GM12878 (cell line): Measurements from ENCODE around the gene COTL1. TPM values are rescaled to one million over a fixed set of nuclear protein-coding genes. Genes with fewer than 3 reads are reported as not detected.

Experiments used
- ATF2 ChIP-seq: IDR thresholded peaks from 2 replicates; pipeline ENCODE4 v1.6.1; 2012; ENCODE audit warnings: low read length, inconsistent platforms
- CEBPZ ChIP-seq: fragments of 150-350 bp; IDR thresholded peaks from 2 replicates; pipeline ENCODE4 v1.6.1; 2016; ENCODE audit warnings: low read depth, low read length
- CREB1 ChIP-seq: IDR thresholded peaks from 2 replicates; pipeline ENCODE4 v1.6.1; 2012; ENCODE audit warnings: low read depth, mild to moderate bottlenecking, inconsistent platforms
- HSF1 ChIP-seq: fragments of 150-350 bp; IDR thresholded peaks from 2 replicates; pipeline ENCODE4 v1.6.1; 2014; ENCODE audit warnings: mild to moderate bottlenecking, low read depth, low read length
- KLF5 ChIP-seq: fragments of 450-650 bp; IDR thresholded peaks from 2 replicates; pipeline ENCODE4 v1.6.1; 2014; ENCODE audit warnings: mild to moderate bottlenecking; ENCODE audit not compliant: partially characterized antibody
- PML ChIP-seq: IDR thresholded peaks from 2 replicates; pipeline ENCODE4 v1.6.1; 2012; ENCODE audit warnings: low read length, inconsistent platforms
- YY1 ChIP-seq: IDR thresholded peaks from 2 replicates; pipeline ENCODE4 v1.6.1; 2011; ENCODE audit warnings: low read depth, mild to moderate bottlenecking, low read length
- ZBTB11 ChIP-seq: fragments of 450-650 bp; formaldehyde crosslinking; IDR thresholded peaks from 2 replicates; pipeline ENCODE4 v1.5.0; 2022; ENCODE audit warnings: mild to moderate bottlenecking, missing genetic modification characterization
- ZNF24 ChIP-seq: fragments of 450-650 bp; IDR thresholded peaks from 2 replicates; pipeline ENCODE4 v1.6.1; 2017; ENCODE audit warnings: antibody characterized with exemption, mild to moderate bottlenecking
- polyA plus RNA-seq, 11 experiments: library from polyadenylated mRNA; depleted of rRNA in 4 of 11; unstranded in 6 of 11; stranded (reverse) in 5 of 11; fragments of >200 nt; fragmentation: Nextera tagmentation in 4 of 11; fragmentation: Illumina TruSeq in 1 of 11; extraction: Ambion mirVana in 4 of 11; extraction: Trizol in 1 of 11; gene quantifications; 1 replicate in 1 of 11; 2 replicates in 10 of 11; pipeline versions ENCODE4 v1.2.1 to v1.2.3, GENCODE V29; 2011 to 2016; ENCODE audit warnings: inconsistent platforms in 2 of 11, missing spikeins in 2 of 11, low read depth in 1 of 11
- total RNA-seq, 4 experiments: library from RNA; depleted of rRNA in 3 of 4; stranded (reverse); fragments of >200 nt in 3 of 4; fragmentation: Illumina TruSeq in 1 of 4; extraction: Trizol in 1 of 4; gene quantifications; 2 replicates each; pipeline versions ENCODE4 v1.2.1 to v1.2.3, GENCODE V29; 2013 to 2021
- TF ChIP-seq, protein P1 (sequence below): fragments of 450-650 bp; IDR thresholded peaks from 2 replicates; pipeline ENCODE4 v1.6.1; 2017; ENCODE audit warnings: low read depth, mild to moderate bottlenecking, moderate library complexity
- TF ChIP-seq, protein P2 (sequence below): fragments of 450-650 bp; formaldehyde crosslinking; IDR thresholded peaks from 2 replicates; pipeline ENCODE4 v1.4.0; 2022; ENCODE audit warnings: mild to moderate bottlenecking, moderate library complexity

The COTL1 gene
- total and polyA plus RNA-seq, 10 of the 15 experiments (the other 5 are each of a cell fraction or from before 2014, with no cell fraction given), result 140 to 894 (median 330) TPM

- TF ChIP-seq HSF1 (no peak), PML (no peak), ATF2 (no peak), CEBPZ (no peak), YY1 (peak; percentile 93), ZNF24 (no peak), ZBTB11 (CRISPR knock-in tag) (no peak), CREB1 (no peak), KLF5 (no peak)
- TF ChIP-seq, protein P1, sequence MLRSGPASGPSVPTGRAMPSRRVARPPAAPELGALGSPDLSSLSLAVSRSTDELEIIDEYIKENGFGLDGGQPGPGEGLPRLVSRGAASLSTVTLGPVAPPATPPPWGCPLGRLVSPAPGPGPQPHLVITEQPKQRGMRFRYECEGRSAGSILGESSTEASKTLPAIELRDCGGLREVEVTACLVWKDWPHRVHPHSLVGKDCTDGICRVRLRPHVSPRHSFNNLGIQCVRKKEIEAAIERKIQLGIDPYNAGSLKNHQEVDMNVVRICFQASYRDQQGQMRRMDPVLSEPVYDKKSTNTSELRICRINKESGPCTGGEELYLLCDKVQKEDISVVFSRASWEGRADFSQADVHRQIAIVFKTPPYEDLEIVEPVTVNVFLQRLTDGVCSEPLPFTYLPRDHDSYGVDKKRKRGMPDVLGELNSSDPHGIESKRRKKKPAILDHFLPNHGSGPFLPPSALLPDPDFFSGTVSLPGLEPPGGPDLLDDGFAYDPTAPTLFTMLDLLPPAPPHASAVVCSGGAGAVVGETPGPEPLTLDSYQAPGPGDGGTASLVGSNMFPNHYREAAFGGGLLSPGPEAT, result no peak
- TF ChIP-seq, protein P2, sequence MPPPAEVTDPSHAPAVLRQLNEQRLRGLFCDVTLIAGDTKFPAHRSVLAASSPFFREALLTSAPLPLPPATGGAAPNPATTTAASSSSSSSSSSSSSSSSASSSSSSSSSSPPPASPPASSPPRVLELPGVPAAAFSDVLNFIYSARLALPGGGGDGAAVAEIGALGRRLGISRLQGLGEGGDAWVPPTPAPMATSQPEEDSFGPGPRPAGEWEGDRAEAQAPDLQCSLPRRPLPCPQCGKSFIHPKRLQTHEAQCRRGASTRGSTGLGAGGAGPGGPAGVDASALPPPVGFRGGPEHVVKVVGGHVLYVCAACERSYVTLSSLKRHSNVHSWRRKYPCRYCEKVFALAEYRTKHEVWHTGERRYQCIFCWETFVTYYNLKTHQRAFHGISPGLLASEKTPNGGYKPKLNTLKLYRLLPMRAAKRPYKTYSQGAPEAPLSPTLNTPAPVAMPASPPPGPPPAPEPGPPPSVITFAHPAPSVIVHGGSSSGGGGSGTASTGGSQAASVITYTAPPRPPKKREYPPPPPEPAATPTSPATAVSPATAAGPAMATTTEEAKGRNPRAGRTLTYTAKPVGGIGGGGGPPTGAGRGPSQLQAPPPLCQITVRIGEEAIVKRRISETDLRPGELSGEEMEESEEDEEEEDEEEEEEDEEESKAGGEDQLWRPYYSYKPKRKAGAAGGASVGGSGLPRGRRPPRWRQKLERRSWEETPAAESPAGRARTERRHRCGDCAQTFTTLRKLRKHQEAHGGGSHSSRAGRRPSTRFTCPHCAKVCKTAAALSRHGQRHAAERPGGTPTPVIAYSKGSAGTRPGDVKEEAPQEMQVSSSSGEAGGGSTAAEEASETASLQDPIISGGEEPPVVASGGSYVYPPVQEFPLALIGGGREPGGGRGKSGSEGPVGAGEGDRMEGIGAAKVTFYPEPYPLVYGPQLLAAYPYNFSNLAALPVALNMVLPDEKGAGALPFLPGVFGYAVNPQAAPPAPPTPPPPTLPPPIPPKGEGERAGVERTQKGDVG (CRISPR knock-in tag), result no peak
Measured at GRCh38 chr16:84647828-84648594, 30.1 kb upstream of the COTL1 start, which contains the start of gene KLHL36 (continued).
